DMS114 treated with DMSO at 0.1 percent for 48 hours (cell line): Measurements from ENCODE around the gene LRRK2.

Source experiments
- DNase-seq: peaks from one replicate; lab custom pipeline; 2025; ENCODE audit not compliant: unreplicated experiment; lab: John Stamatoyannopoulos, UW

Gene LRRK2

GRCh38 chr12:40390980-40391379 lies 166.2 kb downstream of the LRRK2 start:
- DNase-seq = no peak

- DNase-seq = no peak
These were observed 168.2 kb downstream of the LRRK2 start for GRCh38 chr12:40393026-40393425.

- no peak for DNase-seq
These were observed 174.9 kb downstream of the LRRK2 start for GRCh38 chr12:40399656-40400055.

GRCh38 chr12:40405419-40405818 lies 180.6 kb downstream of the LRRK2 start:
- DNase-seq = no peak
